Mesendoderm (in vitro differentiated cells): Measurements from ENCODE around the gene TMCC3.
A peak's percentile ranks its signal among the peaks of the same experiment; 100 is the strongest.

Source experiments
- DNase-seq: peaks from one replicate; pipeline ENCODE4 v3.0.0; 2013
- H2AK5ac ChIP-seq: 2 replicates; pipeline ENCODE4 v1.6.1; 2013; ENCODE audit warnings: low read length, inconsistent platforms
- H2BK120ac ChIP-seq: 2 replicates; pipeline ENCODE4 v1.6.1; 2013; ENCODE audit warnings: low read depth, mild to moderate bottlenecking, low read length, moderate library complexity, mixed read lengths
- H2BK15ac ChIP-seq: replicated peaks from 2 replicates; pipeline ENCODE4 v1.6.1; 2013; ENCODE audit warnings: low read depth, mild to moderate bottlenecking, moderate library complexity
- H2BK5ac ChIP-seq: 2 replicates; pipeline ENCODE4 v1.6.1; 2013; ENCODE audit warnings: low read length, inconsistent platforms
- H3K18ac ChIP-seq: 2 replicates; pipeline ENCODE4 v1.6.1; 2013; ENCODE audit warnings: mild to moderate bottlenecking, low read length, mixed read lengths
- H3K23ac ChIP-seq: one replicate; pipeline ENCODE4 v1.6.1; 2013; ENCODE audit warnings: low read length
- H3K27ac ChIP-seq: 2 replicates; pipeline ENCODE4 v1.5.1; 2013; ENCODE audit warnings: low read depth, mild to moderate bottlenecking, inconsistent platforms, low read length, moderate library complexity
- H3K27me3 ChIP-seq: 2 replicates; pipeline ENCODE4 v1.6.1; 2013; ENCODE audit warnings: low read length, control low read depth, mild to moderate bottlenecking, inconsistent platforms; ENCODE audit not compliant: insufficient read depth, poor library complexity
- H3K36me3 ChIP-seq: 2 replicates; pipeline ENCODE4 v1.6.1; 2013; ENCODE audit warnings: low read length, inconsistent platforms; ENCODE audit not compliant: control insufficient read depth, insufficient read depth
- H3K4ac ChIP-seq: one replicate; pipeline ENCODE4 v1.6.1; 2013; ENCODE audit warnings: low read depth, mild to moderate bottlenecking, low read length, moderate library complexity
- H3K4me1 ChIP-seq: 2 replicates; pipeline ENCODE4 v1.6.1; 2013; ENCODE audit warnings: low read depth, low read length, inconsistent platforms; ENCODE audit not compliant: control insufficient read depth
- H3K4me2 ChIP-seq: 2 replicates; pipeline ENCODE4 v1.6.1; 2013; ENCODE audit warnings: low read length
- H3K4me3 ChIP-seq: 2 replicates; pipeline ENCODE4 v1.5.1; 2013; ENCODE audit warnings: mild to moderate bottlenecking, low read length
- H3K56ac ChIP-seq: one replicate; pipeline ENCODE4 v1.6.1; 2013; ENCODE audit warnings: low read length
- H3K79me1 ChIP-seq: 2 replicates; pipeline ENCODE4 v1.6.1; 2013; ENCODE audit warnings: low read length, inconsistent platforms
- H3K79me2 ChIP-seq: 2 replicates; pipeline ENCODE4 v1.6.1; 2013; ENCODE audit warnings: mild to moderate bottlenecking, low read length; ENCODE audit not compliant: control insufficient read depth, insufficient read depth
- H3K9ac ChIP-seq: 2 replicates; pipeline ENCODE4 v1.6.1; 2013; ENCODE audit warnings: low read length, inconsistent platforms
- H4K5ac ChIP-seq: one replicate; pipeline ENCODE4 v1.6.1; 2013; ENCODE audit warnings: low read length
- H4K8ac ChIP-seq: one replicate; pipeline ENCODE4 v1.6.1; 2013; ENCODE audit warnings: low read depth, mild to moderate bottlenecking, control low read depth, low read length, moderate library complexity
- WGBS: extraction: QIAGEN DNeasy Blood & Tissue Kit; methylation state at CpG from one replicate; pipeline ENCODE4 v1.1.7; 2013; ENCODE audit warnings: low lambda C conversion rate, missing lambda C conversion rate; ENCODE audit not compliant: insufficient coverage; ENCODE audit errors: extremely low coverage; 5-methylcytosine and 5-hydroxymethylcytosine counted together

The TMCC3 gene

DNA sequence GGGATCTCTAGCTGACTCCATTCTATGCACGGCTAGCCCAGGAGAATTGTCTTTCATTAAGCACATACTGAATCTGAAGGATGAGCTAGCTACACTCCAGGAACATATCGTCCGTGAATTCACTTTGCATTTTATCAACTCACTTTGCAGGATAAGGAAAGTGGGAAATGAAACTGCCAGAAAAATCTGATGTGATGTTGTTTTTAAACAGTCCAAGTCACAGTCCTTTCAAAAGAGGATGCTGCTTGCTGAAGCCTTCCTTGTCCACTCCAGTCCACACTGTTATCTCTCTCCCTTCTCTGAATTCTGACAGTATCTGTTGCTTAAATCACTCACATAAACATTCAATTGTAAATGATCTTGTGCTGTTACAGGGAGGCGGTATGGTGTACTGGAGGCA lies 12.7 kb upstream of the TMCC3 start:
- H3K4ac ChIP-seq: no peak overlapping the region
- H2BK120ac ChIP-seq: no peak overlapping the region
- no peak overlapping the region for H3K18ac ChIP-seq
- H3K4me3 ChIP-seq: no peak overlapping the region
- H3K79me2 ChIP-seq: no peaks in the 10 kb centered on the region
- H3K9ac ChIP-seq: no peak overlapping the region
- H2BK15ac ChIP-seq: no peak overlapping the region
- no peaks in the 10 kb centered on the region for H3K36me3 ChIP-seq
- no CpG with 5 or more reads among the region's 4 CpGs for WGBS
- H3K27ac ChIP-seq: no peak overlapping the region
- H3K27me3 ChIP-seq: no peaks in the 10 kb centered on the region
- H2BK5ac ChIP-seq: no peak overlapping the region
- DNase-seq: no peak
- no peak overlapping the region for H3K23ac ChIP-seq
- no peaks in the 10 kb centered on the region for H3K4me1 ChIP-seq
- H3K79me1 ChIP-seq: no peaks in the 10 kb centered on the region
- H3K56ac ChIP-seq: no peak overlapping the region
- H4K8ac ChIP-seq: no peak overlapping the region
- H3K4me2 ChIP-seq: no peak overlapping the region
- H2AK5ac ChIP-seq: no peak overlapping the region
- H4K5ac ChIP-seq: no peak overlapping the region

DNA sequence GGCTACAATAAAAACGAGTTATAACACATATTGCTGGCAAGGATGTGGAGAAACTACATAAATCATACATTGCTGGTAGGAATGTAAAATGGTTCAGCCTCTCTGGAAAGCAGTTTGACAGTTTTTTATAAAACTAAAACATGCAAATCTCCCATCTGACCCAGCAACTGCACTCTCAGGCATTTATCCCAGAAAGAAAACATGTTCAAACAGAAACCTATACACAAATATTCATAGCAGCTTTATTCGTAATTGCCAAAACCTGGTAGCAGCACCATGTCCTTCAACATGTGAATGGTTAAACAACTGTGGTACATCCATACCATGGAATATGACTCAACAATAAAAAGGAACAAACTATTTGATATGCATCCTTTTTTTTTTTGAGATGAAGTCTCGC lies 10.1 kb upstream of the TMCC3 start:
- H3K9ac ChIP-seq: no peak overlapping the region
- no peak for DNase-seq
- H3K79me2 ChIP-seq: no peaks in the 10 kb centered on the region
- no peak overlapping the region for H3K27ac ChIP-seq
- H2BK15ac ChIP-seq: no peak overlapping the region
- no peak overlapping the region for H3K23ac ChIP-seq
- no peak overlapping the region for H2BK5ac ChIP-seq
- H3K27me3 ChIP-seq: no peaks in the 10 kb centered on the region
- H4K8ac ChIP-seq: no peak overlapping the region
- no peak overlapping the region for H3K4me2 ChIP-seq
- no peaks in the 10 kb centered on the region for H3K79me1 ChIP-seq
- H3K18ac ChIP-seq: no peak overlapping the region
- H2BK120ac ChIP-seq: no peak overlapping the region
- no peaks in the 10 kb centered on the region for H3K4me1 ChIP-seq
- no peak overlapping the region for H2AK5ac ChIP-seq
- no peak overlapping the region for H4K5ac ChIP-seq
- WGBS: no CpG with 5 or more reads among the region's 3 CpGs
- no peak overlapping the region for H3K4me3 ChIP-seq
- no peak overlapping the region for H3K56ac ChIP-seq
- no peak overlapping the region for H3K4ac ChIP-seq
- no peaks in the 10 kb centered on the region for H3K36me3 ChIP-seq

DNA sequence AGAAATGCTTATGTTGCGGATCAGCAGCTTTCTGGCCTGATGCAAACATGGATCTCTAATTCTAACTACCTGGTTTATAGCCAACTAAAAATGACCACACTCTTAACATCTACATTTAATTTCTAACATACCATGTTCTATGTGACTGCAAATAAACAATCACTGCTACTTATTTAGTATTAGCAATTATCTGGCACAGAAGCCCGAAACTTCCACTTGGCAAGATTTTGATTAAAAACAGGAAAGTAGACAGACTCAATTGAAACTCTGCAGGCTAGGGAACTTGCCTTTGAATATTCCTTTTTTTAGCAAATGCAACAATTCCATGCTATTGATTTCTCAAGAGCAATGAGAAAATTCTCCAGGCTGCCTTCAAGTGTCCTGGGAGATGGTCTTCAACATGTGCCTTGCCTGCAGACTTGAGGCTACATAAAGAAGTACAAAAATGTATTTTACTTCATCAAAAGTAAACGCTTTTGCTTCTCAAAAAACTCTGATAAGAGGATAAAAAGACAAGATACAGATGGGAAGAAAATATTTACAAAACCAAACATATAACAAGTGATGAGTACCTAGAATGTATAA lies 9.1 kb upstream of the TMCC3 start:
- Histone ChIP-seq H3K79me2 (no peaks in the 10 kb centered on the region), H3K56ac (no peak overlapping the region), H2AK5ac (no peak overlapping the region), H3K4me2 (no peak overlapping the region), H3K27me3 (no peaks in the 10 kb centered on the region), H3K23ac (no peak overlapping the region), H2BK15ac (no peak overlapping the region), H2BK120ac (no peak overlapping the region), H3K9ac (no peak overlapping the region), H4K8ac (no peak overlapping the region), H3K27ac (no peak overlapping the region), H3K18ac (no peak overlapping the region), H3K36me3 (no peaks in the 10 kb centered on the region), H3K4me3 (no peak overlapping the region), H3K4ac (no peak overlapping the region), H3K79me1 (no peaks in the 10 kb centered on the region), H4K5ac (no peak overlapping the region), H3K4me1 (no peaks in the 10 kb centered on the region), H2BK5ac (no peak overlapping the region)
- DNase-seq: no peak
- WGBS: no CpG with 5 or more reads among the region's 3 CpGs

DNA sequence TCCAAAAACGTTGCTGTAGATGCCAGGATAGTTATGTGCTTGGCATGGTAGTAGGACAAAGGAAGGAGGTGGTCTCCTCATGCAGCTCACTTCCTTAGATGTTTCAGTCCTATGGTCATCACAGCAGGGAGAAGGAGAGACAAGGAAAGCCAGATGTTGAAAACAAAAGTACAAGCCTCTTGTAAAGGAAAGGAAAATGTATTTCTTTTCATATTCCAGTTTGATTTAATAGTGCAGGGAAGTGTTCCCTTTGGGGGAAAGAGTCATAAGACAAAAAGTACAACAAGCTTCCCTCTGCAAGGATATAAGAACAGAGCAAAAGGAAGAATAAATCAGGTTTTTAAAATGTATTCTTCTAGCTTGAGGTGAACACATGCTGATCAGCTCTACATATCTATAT lies 8.6 kb upstream of the TMCC3 start:
- H3K23ac ChIP-seq: no peak overlapping the region
- no peak overlapping the region for H3K27ac ChIP-seq
- no peak overlapping the region for H2BK5ac ChIP-seq
- H3K36me3 ChIP-seq: no peaks in the 10 kb centered on the region
- H3K79me1 ChIP-seq: no peaks in the 10 kb centered on the region
- no peak overlapping the region for H4K8ac ChIP-seq
- no peak overlapping the region for H3K4me3 ChIP-seq
- H4K5ac ChIP-seq: no peak overlapping the region
- H3K27me3 ChIP-seq: no peaks in the 10 kb centered on the region
- no peaks in the 10 kb centered on the region for H3K79me2 ChIP-seq
- H3K4me2 ChIP-seq: no peak overlapping the region
- no peaks in the 10 kb centered on the region for H3K4me1 ChIP-seq
- no peak overlapping the region for H2BK120ac ChIP-seq
- no peak for DNase-seq
- no peak overlapping the region for H2AK5ac ChIP-seq
- H3K9ac ChIP-seq: no peak overlapping the region
- no peak overlapping the region for H3K4ac ChIP-seq
- WGBS: no CpG with 5 or more reads among the region's 1 CpG
- H3K56ac ChIP-seq: peak overlapping the region; percentile 5
- H2BK15ac ChIP-seq: no peak overlapping the region
- no peak overlapping the region for H3K18ac ChIP-seq

DNA sequence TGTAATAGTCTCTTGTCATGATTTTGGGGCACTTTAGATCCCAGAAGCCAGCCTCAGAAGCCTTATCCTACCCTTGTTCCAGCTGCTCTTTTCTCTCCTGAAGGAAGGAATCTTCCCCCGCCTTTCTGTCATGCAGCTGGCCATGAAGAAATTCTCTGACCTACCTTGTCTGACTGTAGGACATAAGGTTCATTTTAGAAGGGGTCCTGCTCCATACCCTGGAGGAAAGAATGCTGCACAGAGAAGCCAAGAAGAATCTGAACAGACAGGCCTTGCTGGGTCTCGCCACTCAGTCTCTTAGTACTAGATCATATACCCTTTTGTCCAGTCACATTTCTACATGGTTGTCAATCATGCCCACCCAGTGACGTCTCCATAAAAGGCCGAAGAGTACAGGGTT lies 6.2 kb upstream of the TMCC3 start:
- no peak overlapping the region for H3K18ac ChIP-seq
- no peak overlapping the region for H3K56ac ChIP-seq
- no peak overlapping the region for H3K23ac ChIP-seq
- no peaks in the 10 kb centered on the region for H3K79me1 ChIP-seq
- no peak overlapping the region for H3K27ac ChIP-seq
- no peak overlapping the region for H2BK120ac ChIP-seq
- H3K27me3 ChIP-seq: no peaks in the 10 kb centered on the region
- no peak overlapping the region for H3K4me2 ChIP-seq
- H3K9ac ChIP-seq: no peak overlapping the region
- H2BK15ac ChIP-seq: no peak overlapping the region
- H4K8ac ChIP-seq: no peak overlapping the region
- DNase-seq: no peak
- no peak overlapping the region for H3K4me3 ChIP-seq
- H2AK5ac ChIP-seq: no peak overlapping the region
- no peaks in the 10 kb centered on the region for H3K36me3 ChIP-seq
- WGBS: no CpG with 5 or more reads among the region's 4 CpGs
- H4K5ac ChIP-seq: no peak overlapping the region
- H3K4ac ChIP-seq: no peak overlapping the region
- no peaks in the 10 kb centered on the region for H3K4me1 ChIP-seq
- no peak overlapping the region for H2BK5ac ChIP-seq
- H3K79me2 ChIP-seq: no peaks in the 10 kb centered on the region
